GM21723 (cell line): ENCODE data around the gene PCDHB14.

Experiments used
- ATAC-seq: cut with Tn5 transposase; IDR thresholded peaks from one replicate; pipeline ENCODE4 v1.9.1; 2021; ENCODE audit warnings: mild to moderate bottlenecking, moderate library complexity; ENCODE audit not compliant: unreplicated experiment

The PCDHB14 gene

DNA sequence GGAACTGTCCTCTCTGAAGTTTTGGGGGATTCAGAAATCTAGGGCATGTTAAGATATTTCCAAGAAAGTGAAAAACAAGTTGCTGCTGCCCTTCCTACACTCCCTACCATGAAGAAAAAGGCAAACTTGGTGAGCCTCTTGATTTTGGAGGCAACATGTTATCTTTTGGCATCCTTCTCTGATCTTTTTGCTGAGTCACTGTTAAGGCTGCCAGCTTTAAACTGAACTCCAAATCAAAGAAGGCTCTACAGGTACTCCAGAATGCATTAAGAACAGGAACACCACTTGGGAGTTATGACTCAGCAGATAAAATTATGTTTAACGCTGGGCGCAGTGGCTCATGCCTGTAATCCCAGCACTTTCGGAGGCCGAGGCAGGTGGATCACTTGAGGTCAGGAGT, 46.1 kb downstream of the PCDHB14 start:
- no peak for ATAC-seq

DNA sequence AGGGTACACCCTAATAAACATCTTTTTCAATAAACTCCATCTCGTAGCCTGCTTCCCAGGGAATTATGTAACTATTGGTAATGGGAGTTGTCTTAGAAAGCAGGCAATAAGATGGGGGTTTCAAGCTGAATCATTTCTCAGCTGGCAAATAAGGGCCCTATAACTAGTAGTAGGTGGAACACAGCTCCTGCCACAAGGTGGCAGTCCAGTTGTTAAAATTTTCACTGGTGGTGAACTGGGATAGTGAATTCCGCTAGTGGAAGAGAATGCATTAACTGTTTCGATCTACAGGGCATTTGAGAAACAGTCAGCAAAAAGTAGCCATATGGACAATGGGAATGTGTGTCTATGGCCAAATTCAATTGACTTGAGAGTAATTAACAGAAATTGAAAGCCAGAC, 49.8 kb downstream of the PCDHB14 start:
- no peak for ATAC-seq
